LNCaP clone FGC (cell line): ENCODE data around the gene OGT.
A peak's percentile ranks its signal among the peaks of the same experiment; 100 is the strongest.

Experiments used
- DNase-seq: peaks from one replicate; pipeline ENCODE4 v3.0.0-alpha.2; 2011; ENCODE audit warnings: low read depth
- H3K4me3 ChIP-seq: 2 replicates; pipeline ENCODE4 v1.5.1; 2011; ENCODE audit warnings: mild to moderate bottlenecking, low read depth, low read length, control low read depth
- TF ChIP-seq, protein P1 (sequence below): IDR thresholded peaks from 2 replicates; pipeline ENCODE4 v1.5.1; 2012; ENCODE audit warnings: mild to moderate bottlenecking; ENCODE audit not compliant: control insufficient read depth, insufficient read depth; ENCODE audit errors: extremely low read depth

OGT gene

DNA sequence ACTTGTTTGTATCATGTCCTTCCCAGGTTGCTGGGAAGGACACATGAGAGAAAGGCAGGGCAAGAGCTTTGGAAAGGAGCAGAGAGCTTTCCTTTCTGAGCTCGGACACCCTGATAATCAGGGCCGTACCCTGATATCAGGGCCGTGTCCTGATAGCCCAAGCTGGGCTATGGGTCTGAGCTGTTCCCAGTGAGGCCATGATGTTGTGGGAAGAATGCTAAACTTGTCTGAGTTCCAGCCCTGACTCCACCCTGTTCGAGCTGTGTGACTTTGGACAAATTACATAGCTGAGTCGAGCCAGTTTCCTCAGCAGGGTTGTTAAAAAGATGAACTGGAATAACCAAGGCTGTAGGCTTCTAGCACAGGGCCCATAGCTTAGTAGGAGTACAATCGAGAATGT lies 88.7 kb downstream of the OGT start:
- H3K4me3 ChIP-seq = no peak overlapping the region
- no peak for DNase-seq
- TF ChIP-seq, protein P1, sequence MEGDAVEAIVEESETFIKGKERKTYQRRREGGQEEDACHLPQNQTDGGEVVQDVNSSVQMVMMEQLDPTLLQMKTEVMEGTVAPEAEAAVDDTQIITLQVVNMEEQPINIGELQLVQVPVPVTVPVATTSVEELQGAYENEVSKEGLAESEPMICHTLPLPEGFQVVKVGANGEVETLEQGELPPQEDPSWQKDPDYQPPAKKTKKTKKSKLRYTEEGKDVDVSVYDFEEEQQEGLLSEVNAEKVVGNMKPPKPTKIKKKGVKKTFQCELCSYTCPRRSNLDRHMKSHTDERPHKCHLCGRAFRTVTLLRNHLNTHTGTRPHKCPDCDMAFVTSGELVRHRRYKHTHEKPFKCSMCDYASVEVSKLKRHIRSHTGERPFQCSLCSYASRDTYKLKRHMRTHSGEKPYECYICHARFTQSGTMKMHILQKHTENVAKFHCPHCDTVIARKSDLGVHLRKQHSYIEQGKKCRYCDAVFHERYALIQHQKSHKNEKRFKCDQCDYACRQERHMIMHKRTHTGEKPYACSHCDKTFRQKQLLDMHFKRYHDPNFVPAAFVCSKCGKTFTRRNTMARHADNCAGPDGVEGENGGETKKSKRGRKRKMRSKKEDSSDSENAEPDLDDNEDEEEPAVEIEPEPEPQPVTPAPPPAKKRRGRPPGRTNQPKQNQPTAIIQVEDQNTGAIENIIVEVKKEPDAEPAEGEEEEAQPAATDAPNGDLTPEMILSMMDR = no peak

- DNase-seq = no peak
- H3K4me3 ChIP-seq = no peak overlapping the region
- TF ChIP-seq, protein P1 = no peak
Observed at GRCh38 chrX:71622032-71622575, 89.2 kb downstream of the OGT start.

- DNase-seq = peak; percentile 69
- TF ChIP-seq, protein P1 = peak; percentile 12; the same call in 1 of the 2 replicates
Observed at GRCh38 chrX:71622576-71623450, 89.9 kb downstream of the OGT start.

GRCh38 chrX:71623714-71624113 lies 90.8 kb downstream of the OGT start:
- TF ChIP-seq, protein P1 = no peak
- no peak overlapping the region for H3K4me3 ChIP-seq
- no peak for DNase-seq

More at GRCh38 chrX:71622576-71623450, 89.9 kb downstream of the OGT start:
- no peak overlapping the region for H3K4me3 ChIP-seq

DNA sequence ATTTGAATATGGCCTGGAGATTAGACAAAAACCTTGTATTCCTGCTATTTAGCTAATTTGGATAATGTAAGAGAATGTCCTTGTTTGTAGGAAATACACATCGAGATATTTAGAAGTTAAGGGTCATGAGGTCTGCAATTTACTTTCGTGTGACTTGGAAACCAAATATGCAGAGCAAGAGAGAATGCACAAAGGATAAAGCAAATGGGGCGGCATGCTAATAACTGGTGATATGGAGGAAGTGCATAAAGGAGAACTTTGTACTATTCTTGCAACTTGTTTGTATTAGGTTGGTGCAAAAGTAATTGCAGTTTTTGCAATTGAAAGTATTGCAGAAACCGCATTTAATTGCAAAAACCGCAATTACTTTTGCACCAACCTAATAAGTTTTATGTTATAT lies 92.6 kb downstream of the OGT start:
- TF ChIP-seq, protein P1 = no peak
- H3K4me3 ChIP-seq = no peak overlapping the region
- no peak for DNase-seq
